Heart left ventricle (tissue), 13 donors: ENCODE data around the gene NPR2.

ENCODE experiments used
- POLR2A ChIP-seq, 2 donors: fragments of 450-650 bp; IDR thresholded peaks; one replicate each; pipeline ENCODE4 v1.6.1; 2017; ENCODE audit warnings: antibody characterized with exemption in 2 of 2, mild to moderate bottlenecking in 2 of 2, moderate library complexity in 2 of 2
- TF ChIP-seq, protein P1 (sequence below), 12 donors: fragments of 200-600 bp; sonication (generic) in 4 of 12; IDR thresholded peaks; one replicate each; pipeline versions ENCODE4 v1.5.0 to v1.8.0; 2018 to 2022; ENCODE audit warnings: antibody characterized with exemption in 12 of 12, mild to moderate bottlenecking in 5 of 12
- donor health status: ischemic (EF 13 %, LVEDD 7.1; RV severe dilation, severe dysfunction).
- donor health status: DM: no; HTN: yes; CAD: no.
- donor health status: DM: no; HTN: no; CAD: no.
- donor health status: ischemic (EF 25% LVEDD 6.9; RV normal size, moderate dysfunction).
- donor health status: ischemic (EF 25% LVEDD 5.7; RV mildly dilated, moderate dysfunction).
- donor health status: ischemic (EF 35%, LVEDD 5.7; RV mildly dilated, moderate dysfunction).
- donor health status: nonischemic (EF 11% LVEDD 7.7; RV severe dilation, severe dysfunction).
- donor health status: DM: yes; HTN: yes; CAD: no.
- donor health status: PGD.
- donor health status: ischemic (EF 29% LVEDD 5.4; RV normal size, mild dysfunction).
- donor health status: nonischemic (EF 23%, LVEDD 6.1; RV moderate dilation, normal function).

- no peak for TF ChIP-seq POLR2A (IDR thresholded peaks at IDR 0.05)
- TF ChIP-seq, protein P1, sequence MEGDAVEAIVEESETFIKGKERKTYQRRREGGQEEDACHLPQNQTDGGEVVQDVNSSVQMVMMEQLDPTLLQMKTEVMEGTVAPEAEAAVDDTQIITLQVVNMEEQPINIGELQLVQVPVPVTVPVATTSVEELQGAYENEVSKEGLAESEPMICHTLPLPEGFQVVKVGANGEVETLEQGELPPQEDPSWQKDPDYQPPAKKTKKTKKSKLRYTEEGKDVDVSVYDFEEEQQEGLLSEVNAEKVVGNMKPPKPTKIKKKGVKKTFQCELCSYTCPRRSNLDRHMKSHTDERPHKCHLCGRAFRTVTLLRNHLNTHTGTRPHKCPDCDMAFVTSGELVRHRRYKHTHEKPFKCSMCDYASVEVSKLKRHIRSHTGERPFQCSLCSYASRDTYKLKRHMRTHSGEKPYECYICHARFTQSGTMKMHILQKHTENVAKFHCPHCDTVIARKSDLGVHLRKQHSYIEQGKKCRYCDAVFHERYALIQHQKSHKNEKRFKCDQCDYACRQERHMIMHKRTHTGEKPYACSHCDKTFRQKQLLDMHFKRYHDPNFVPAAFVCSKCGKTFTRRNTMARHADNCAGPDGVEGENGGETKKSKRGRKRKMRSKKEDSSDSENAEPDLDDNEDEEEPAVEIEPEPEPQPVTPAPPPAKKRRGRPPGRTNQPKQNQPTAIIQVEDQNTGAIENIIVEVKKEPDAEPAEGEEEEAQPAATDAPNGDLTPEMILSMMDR (IDR thresholded peaks at IDR 0.05) = no peak
Observed at GRCh38 chr9:35829764-35830096, 38.3 kb downstream of the NPR2 start.
